Adrenal gland (tissue), 12 donors: ENCODE measurements around the gene ERF. TPM values are rescaled to one million over a fixed set of nuclear protein-coding genes. Genes with fewer than 3 reads are reported as not detected.
A peak's percentile ranks its signal among the peaks of the same experiment; 100 is the strongest.

Experiments
- DNase-seq, 7 donors: peaks; one replicate each; pipeline ENCODE4 v3.0.0-alpha.2; 2019 to 2020
- H3K27ac ChIP-seq, 5 donors: fragments of 200-600 bp; sonication (generic) in 4 of 5; 1 replicate in 3 of 5; 2 replicates in 2 of 5; pipeline versions ENCODE4 v1.5.1 to v1.8.0; 2016 to 2020; ENCODE audit warnings: mild to moderate bottlenecking in 1 of 5
- H3K27me3 ChIP-seq: fragments of 200-600 bp; 2 replicates; pipeline ENCODE4 v1.8.0; 2021
- H3K36me3 ChIP-seq, 2 donors: fragments of 200-600 bp; replicated peaks in 1 of 2; 1 replicate in 1 of 2; 2 replicates in 1 of 2; pipeline versions ENCODE4 v1.5.1 to v1.8.0; 2018 to 2022
- H3K4me1 ChIP-seq, 2 donors: fragments of 200-600 bp; replicated peaks in 1 of 2; 1 replicate in 1 of 2; 2 replicates in 1 of 2; pipeline versions ENCODE4 v1.5.1 to v1.8.0; 2018 to 2021
- H3K4me3 ChIP-seq, 4 donors: fragments of 200-600 bp; sonication (generic) in 3 of 4; one replicate each; pipeline ENCODE4 v1.5.1; 2016 to 2018
- H3K9me3 ChIP-seq, 3 donors: fragments of 200-600 bp; sonication (generic) in 1 of 3; replicated peaks in 1 of 3; 1 replicate in 2 of 3; 2 replicates in 1 of 3; pipeline versions ENCODE4 v1.5.1 to v1.8.0; 2016 to 2021
- POLR2A ChIP-seq, 2 donors: fragments of 450-650 bp; IDR thresholded peaks; one replicate each; pipeline ENCODE4 v1.6.1; 2017; ENCODE audit warnings: antibody characterized with exemption in 2 of 2, mild to moderate bottlenecking in 2 of 2, moderate library complexity in 1 of 2
- WGBS, 4 donors: extraction: QIAGEN DNeasy Blood & Tissue Kit in 2 of 4; methylation state at CpG; one replicate each; pipeline versions ENCODE4 v1.1.5 to v1.1.7; 2013 to 2017; 5-methylcytosine and 5-hydroxymethylcytosine counted together
- intact Hi-C, 2 donors: fragments of 100-400 bp; cut with DNase I; formaldehyde crosslinking; loops; one replicate each; pipeline versions ENCODE4 v1.14.1 to v1.15.0; 2022 to 2023
- polyA plus RNA-seq, 3 donors: library from polyadenylated mRNA; stranded (reverse); fragments of 200-250 nt in 2 of 3; fragments of 350-450 nt in 1 of 3; fragmentation: Illumina TruSeq in 1 of 3; extraction: RNeasy Lipid Tissue Mini Kit (QIAGEN cat#74804) in 1 of 3; gene quantifications; one replicate each; pipeline ENCODE4 v1.2.3, GENCODE V29; 2013 to 2014
- total RNA-seq, 9 donors: library from RNA; depleted of rRNA in 4 of 9; stranded (reverse); fragments of >200 nt in 4 of 9; fragments of 120-200 nt in 1 of 9; fragmentation: NEBNext Ultra II Directional in 1 of 9; extraction: Animal tissue kit (Norgen Biotek cat#: 25700) in 1 of 9; gene quantifications; one replicate each; pipeline versions ENCODE4 v1.1.0 to v1.2.4, GENCODE V29; 2013 to 2023
- TF ChIP-seq, protein P1 (sequence below), 6 experiments: fragments of 450-650 bp in 4 of 6; fragments of 200-600 bp in 2 of 6; sonication (generic) in 1 of 6; IDR thresholded peaks; 1 replicate in 5 of 6; 2 replicates in 1 of 6; pipeline versions ENCODE4 v1.5.1 to v1.8.0; 2016 to 2021; ENCODE audit warnings: antibody characterized with exemption in 6 of 6, mild to moderate bottlenecking in 2 of 6, moderate library complexity in 1 of 6
- donor health status: healthy with polysubstance abuse.
- donor health status: Bipolar disorder and iron deficiency.
- donor health status: DM: yes; HTN: yes; CAD: no.
- donor health status: DM: no; HTN: no; CAD: no.
- donor health status: DM: no; HTN: no; CAD: no.
- donor health status: DM: yes; HTN: yes; CAD: no.

The ERF gene
- total and polyA plus RNA-seq, 12 donors, result 11.4 to 147 (median 52.4) TPM

DNA sequence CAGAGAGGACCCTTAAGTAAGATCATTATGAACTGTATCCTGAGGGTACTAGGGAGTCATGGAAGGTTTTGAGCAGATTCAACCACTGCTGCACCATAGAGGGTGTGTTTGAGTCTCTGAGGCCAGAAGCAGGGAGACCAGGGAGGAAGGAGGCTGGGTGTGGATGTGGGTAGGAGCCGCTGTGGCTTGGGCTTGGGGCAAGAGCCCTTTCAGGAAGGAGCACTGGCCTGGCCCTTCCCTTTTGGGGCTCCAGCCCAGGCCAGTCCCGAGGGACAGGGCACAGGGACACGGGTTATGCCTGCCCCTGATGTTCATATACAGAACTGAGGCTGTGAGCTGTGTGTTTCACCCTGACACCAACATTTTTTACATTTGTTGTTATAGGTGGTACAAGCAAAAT, 21.4 kb upstream of the ERF start:
- no peak for DNase-seq
- Histone ChIP-seq H3K4me3 (no peak overlapping the region), H3K4me1 (peaks cover 27 to 48% of the 10 kb centered on the region in 2 donors), H3K27ac (peak overlapping the region in 2 of 5 donors; percentile 97 to 100), H3K36me3 (peaks cover 0 to 39% of the 10 kb centered on the region in 2 donors), H3K27me3 (no peaks in the 10 kb centered on the region), H3K9me3 (no peaks in the 10 kb centered on the region)
- TF ChIP-seq POLR2A (IDR thresholded peaks at IDR 0.05), result no peak
- TF ChIP-seq, protein P1, sequence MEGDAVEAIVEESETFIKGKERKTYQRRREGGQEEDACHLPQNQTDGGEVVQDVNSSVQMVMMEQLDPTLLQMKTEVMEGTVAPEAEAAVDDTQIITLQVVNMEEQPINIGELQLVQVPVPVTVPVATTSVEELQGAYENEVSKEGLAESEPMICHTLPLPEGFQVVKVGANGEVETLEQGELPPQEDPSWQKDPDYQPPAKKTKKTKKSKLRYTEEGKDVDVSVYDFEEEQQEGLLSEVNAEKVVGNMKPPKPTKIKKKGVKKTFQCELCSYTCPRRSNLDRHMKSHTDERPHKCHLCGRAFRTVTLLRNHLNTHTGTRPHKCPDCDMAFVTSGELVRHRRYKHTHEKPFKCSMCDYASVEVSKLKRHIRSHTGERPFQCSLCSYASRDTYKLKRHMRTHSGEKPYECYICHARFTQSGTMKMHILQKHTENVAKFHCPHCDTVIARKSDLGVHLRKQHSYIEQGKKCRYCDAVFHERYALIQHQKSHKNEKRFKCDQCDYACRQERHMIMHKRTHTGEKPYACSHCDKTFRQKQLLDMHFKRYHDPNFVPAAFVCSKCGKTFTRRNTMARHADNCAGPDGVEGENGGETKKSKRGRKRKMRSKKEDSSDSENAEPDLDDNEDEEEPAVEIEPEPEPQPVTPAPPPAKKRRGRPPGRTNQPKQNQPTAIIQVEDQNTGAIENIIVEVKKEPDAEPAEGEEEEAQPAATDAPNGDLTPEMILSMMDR (IDR thresholded peaks at IDR 0.05), result no peak
- intact Hi-C loops, result no loop called here
- WGBS, 4 donors, result 53 to 86% (median 73%) methylated on average over 2 to 3 of the region's 3 CpGs

GRCh38 chr19:42275517-42275916, 20.6 kb upstream of the ERF start:
- H3K27me3 ChIP-seq, result no peaks in the 10 kb centered on the region
- peak overlapping the region in 1 of 5 donors; percentile 97 for H3K27ac ChIP-seq
- intact Hi-C loops, result no loop called here
- 88 to 96% (median 90%) methylated on average over 3 of the region's 3 CpGs for WGBS, 4 donors
- no peak overlapping the region for H3K4me3 ChIP-seq
- H3K36me3 ChIP-seq, result peaks cover 0 to 39% of the 10 kb centered on the region in 2 donors
- no peak for DNase-seq
- peaks cover 31 to 52% of the 10 kb centered on the region in 2 donors for H3K4me1 ChIP-seq
- TF ChIP-seq, protein P1 (IDR thresholded peaks at IDR 0.05), result no peak
- TF ChIP-seq POLR2A (IDR thresholded peaks at IDR 0.05), result no peak
- H3K9me3 ChIP-seq, result no peaks in the 10 kb centered on the region

DNA sequence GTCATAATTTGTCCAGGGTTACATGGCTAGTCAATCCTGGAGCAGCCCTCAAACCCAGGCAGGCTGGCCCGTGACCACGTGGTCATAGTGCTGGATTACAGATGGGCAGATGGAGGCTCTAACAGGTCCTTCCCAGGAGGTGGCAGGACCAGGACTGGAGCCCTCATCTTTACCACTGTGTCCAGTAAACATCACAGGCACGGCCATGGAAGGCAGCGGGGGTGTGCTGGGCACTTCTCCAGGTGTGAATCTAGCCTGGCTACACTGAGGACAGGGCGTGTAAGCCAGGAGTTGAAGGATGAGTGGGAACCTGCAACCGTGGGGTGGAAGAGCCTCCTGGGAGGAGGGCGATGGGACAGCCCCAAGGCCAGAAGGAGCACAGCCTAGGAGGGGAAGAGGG, 20.2 kb upstream of the ERF start:
- Histone ChIP-seq H3K27ac (no peak overlapping the region), H3K4me3 (no peak overlapping the region), H3K4me1 (peaks cover 35 to 56% of the 10 kb centered on the region in 2 donors), H3K27me3 (no peaks in the 10 kb centered on the region), H3K9me3 (no peaks in the 10 kb centered on the region), H3K36me3 (peaks cover 0 to 39% of the 10 kb centered on the region in 2 donors)
- 55 to 61% (median 57%) methylated on average over 6 to 7 of the region's 7 CpGs for WGBS, 4 donors
- intact Hi-C loops, result no loop called here
- TF ChIP-seq, protein P1 (IDR thresholded peaks at IDR 0.05), result no peak
- no peak for TF ChIP-seq POLR2A (IDR thresholded peaks at IDR 0.05)
- DNase-seq, result peak in 2 of 7 donors; percentile 15 to 59

- WGBS, 4 donors, result 89 to 95% (median 92%) methylated on average over 17 to 22 of the region's 22 CpGs
- Histone ChIP-seq H3K36me3 (peaks cover 0 to 39% of the 10 kb centered on the region in 2 donors), H3K4me1 (peaks cover 38 to 54% of the 10 kb centered on the region in 2 donors), H3K27me3 (no peaks in the 10 kb centered on the region), H3K9me3 (no peaks in the 10 kb centered on the region), H3K27ac (no peak overlapping the region), H3K4me3 (no peak overlapping the region)
- DNase-seq, result no peak
- intact Hi-C loops, result no loop called here
- TF ChIP-seq POLR2A (IDR thresholded peaks at IDR 0.05), result no peak
- TF ChIP-seq, protein P1 (IDR thresholded peaks at IDR 0.05), result no peak
Measured at GRCh38 chr19:42274065-42274682, 19.2 kb upstream of the ERF start.
